ENCODE results near the gene TMX2. TPM values are rescaled to one million over a fixed set of nuclear protein-coding genes. Genes with fewer than 3 reads are reported as not detected.

The TMX2 gene
- polyA plus RNA-seq, 2 of the 4 experiments (the other 2 are of a cell fraction) = 140 to 168 TPM

- peak in 1 of 2 experiments; percentile 47; a peak in 2 of 5 replicates for TF ChIP-seq JUN (IDR thresholded peaks at IDR 0.05)
- TF ChIP-seq MAX (IDR thresholded peaks at IDR 0.05) = peak; percentile 62; the same call in 1 of the 2 replicates
- TF ChIP-seq EP300 (IDR thresholded peaks at IDR 0.05) = no peak
- no peak for TF ChIP-seq ZC3H11A (IDR thresholded peaks at IDR 0.05)
- no peak for TF ChIP-seq ZSCAN20 (CRISPR knock-in tag; IDR thresholded peaks at IDR 0.05)
- no peak for TF ChIP-seq RFX5 (IDR thresholded peaks at IDR 0.05)
Measured at GRCh38 chr11:57667117-57667735, 45.2 kb upstream of the TMX2 start (continued).

GRCh38 chr11:57667736-57668433, 44.5 kb upstream of the TMX2 start, which contains the start of gene ZDHHC5:
Gene ZDHHC5, plus strand, starts transcription at chr11:57668114. Its CDS starts 4,977 bp downstream, at chr11:57673091.
- DNase-seq (ENCODE audit: low read depth in 1 of 2, low spot score in 1 of 2) (peak; percentile 99 to 100), FAIRE-seq (peak; percentile 97), ATAC-seq (peak; percentile 90 to 94)
- Histone ChIP-seq H3K4me2 (peak within 1 kb of the TSS; percentile 95), H3K4me1 (peaks cover 18% of the 10 kb centered on the region), H3K9me3 (no peaks in the 10 kb centered on the region), H3K4me3 (peak within 1 kb of the TSS; percentile 86), H3K27ac (peak within 1 kb of the TSS; percentile 96)
- ChIA-PET POLR2A (interaction anchor here (0.6 to 2.5 kb wide), 3 partner anchors 19 to 74 kb away, joined by 3 to 8 read pairs (median 4); partner anchors contain the start of genes MED19, SELENOH and TMX2), CTCF (interaction anchor here (0.6 to 1.3 kb wide), 4 partner anchors 132 to 1504 kb away, joined by 3 to 5 read pairs (median 4); partner anchors contain the start of gene DTX4)
- under 1% methylated on average over 42 of the region's 96 CpGs for WGBS (ENCODE audit: missing lambda C conversion rate)
- TF ChIP-seq RFX5 (IDR thresholded peaks at IDR 0.05) (peak; percentile 58; the same call in 1 of the 2 replicates), HOXB13 (CRISPR knock-in tag; IDR thresholded peaks at IDR 0.05; ENCODE audit: low read depth) (no peak), MAX (IDR thresholded peaks at IDR 0.05) (peak; percentile 73), EHMT2 (IDR thresholded peaks at IDR 0.05; ENCODE audit: low read depth) (no peak), TFCP2L1 (CRISPR knock-in tag; IDR thresholded peaks at IDR 0.05) (no peak; the same call in 1 of the 2 replicates), CHD2 (IDR thresholded peaks at IDR 0.05; ENCODE audit: low read length, partially characterized antibody) (peak; percentile 82), CHD4 (IDR thresholded peaks at IDR 0.05; ENCODE audit: borderline replicate concordance) (no peak), CBX8 (IDR thresholded peaks at IDR 0.05) (no peak), USF2 (IDR thresholded peaks at IDR 0.05) (no peak), CBX2 (IDR thresholded peaks at IDR 0.05; ENCODE audit: borderline replicate concordance, low read depth) (no peak), CEBPB (IDR thresholded peaks at IDR 0.05) (no peak), REST (IDR thresholded peaks at IDR 0.05) (peak; percentile 83), CTCF (IDR thresholded peaks at IDR 0.05) (no peak; the same call in 2 of the 3 replicates), ELK1 (IDR thresholded peaks at IDR 0.05; ENCODE audit: low read depth, low read length) (peak; percentile 46; the same call in 1 of the 2 replicates), KDM1A (IDR thresholded peaks at IDR 0.05; ENCODE audit: low read depth) (no peak), E2F6 (IDR thresholded peaks at IDR 0.05; ENCODE audit: borderline replicate concordance, low read depth) (peak; percentile 59; the same call in 1 of the 2 replicates), JUN (IDR thresholded peaks at IDR 0.05) (peak in 1 of 2 experiments; percentile 51; a peak in 3 of 5 replicates), RCOR1 (IDR thresholded peaks at IDR 0.05; ENCODE audit: low read depth, low read length) (no peak), BHLHE40 (IDR thresholded peaks at IDR 0.05; ENCODE audit: low read depth, low read length) (no peak), NFE2L2 (conservative IDR thresholded peaks at IDR 0.05; ENCODE audit: low read length) (no peak), HES2 (IDR thresholded peaks at IDR 0.05) (no peak), SMC3 (IDR thresholded peaks at IDR 0.05) (no peak), ZSCAN20 (CRISPR knock-in tag; IDR thresholded peaks at IDR 0.05) (no peak), POLR2AphosphoS2 (conservative IDR thresholded peaks at IDR 0.05; ENCODE audit: low read length) (no peak)
